Suprapubic skin (tissue), 4 donors: Measurements from ENCODE around the gene CLTB. TPM values are rescaled to one million over a fixed set of nuclear protein-coding genes. Genes with fewer than 3 reads are reported as not detected.

Source experiments
- DNase-seq, 2 donors: peaks; one replicate each; pipeline ENCODE4 v3.0.0-alpha.2; 2019; ENCODE audit warnings: low spot score in 2 of 2
- H3K27ac ChIP-seq: fragments of 200-600 bp; sonication (generic); one replicate; pipeline ENCODE4 v1.5.1; 2019
- H3K27me3 ChIP-seq: fragments of 200-600 bp; sonication (generic); one replicate; pipeline ENCODE4 v1.5.1; 2019
- H3K36me3 ChIP-seq: fragments of 200-600 bp; sonication (generic); one replicate; pipeline ENCODE4 v1.5.1; 2019
- H3K4me1 ChIP-seq: fragments of 200-600 bp; sonication (generic); one replicate; pipeline ENCODE4 v1.5.1; 2019
- H3K4me3 ChIP-seq: fragments of 200-600 bp; sonication (generic); one replicate; pipeline ENCODE4 v1.5.1; 2019; ENCODE audit warnings: mild to moderate bottlenecking
- H3K9me3 ChIP-seq: fragments of 200-600 bp; sonication (generic); one replicate; pipeline ENCODE4 v1.5.1; 2019
- EP300 ChIP-seq: sonication (generic); formaldehyde crosslinking; IDR thresholded peaks from one replicate; pipeline ENCODE4 v1.6.1; 2017; ENCODE audit warnings: antibody characterized with exemption
- POLR2A ChIP-seq, 2 donors: fragments of 450-650 bp; IDR thresholded peaks; one replicate each; pipeline ENCODE4 v1.6.1; 2017; ENCODE audit warnings: antibody characterized with exemption in 2 of 2, mild to moderate bottlenecking in 2 of 2, moderate library complexity in 2 of 2
- POLR2AphosphoS5 ChIP-seq, 3 donors: sonication (generic); formaldehyde crosslinking; IDR thresholded peaks; one replicate each; pipeline ENCODE4 v1.6.1; 2017; ENCODE audit warnings: antibody characterized with exemption in 3 of 3
- WGBS: methylation state at CpG from one replicate; pipeline ENCODE4 v1.1.5; 2018; 5-methylcytosine and 5-hydroxymethylcytosine counted together
- total RNA-seq, 4 donors: library from RNA; depleted of rRNA; stranded (reverse); fragments of >200 nt; gene quantifications; one replicate each; pipeline ENCODE4 v1.1.0, GENCODE V29; 2016
- TF ChIP-seq, protein P1 (sequence below), 2 donors: fragments of 200-600 bp in 1 of 2; fragments of 450-650 bp in 1 of 2; sonication (generic) in 1 of 2; IDR thresholded peaks; one replicate each; pipeline ENCODE4 v1.5.1; 2016 to 2019; ENCODE audit warnings: antibody characterized with exemption in 2 of 2, mild to moderate bottlenecking in 1 of 2, moderate library complexity in 1 of 2

CLTB gene
- total RNA-seq, 4 donors from 2014 or later = 298 to 644 (median 435) TPM

DNA sequence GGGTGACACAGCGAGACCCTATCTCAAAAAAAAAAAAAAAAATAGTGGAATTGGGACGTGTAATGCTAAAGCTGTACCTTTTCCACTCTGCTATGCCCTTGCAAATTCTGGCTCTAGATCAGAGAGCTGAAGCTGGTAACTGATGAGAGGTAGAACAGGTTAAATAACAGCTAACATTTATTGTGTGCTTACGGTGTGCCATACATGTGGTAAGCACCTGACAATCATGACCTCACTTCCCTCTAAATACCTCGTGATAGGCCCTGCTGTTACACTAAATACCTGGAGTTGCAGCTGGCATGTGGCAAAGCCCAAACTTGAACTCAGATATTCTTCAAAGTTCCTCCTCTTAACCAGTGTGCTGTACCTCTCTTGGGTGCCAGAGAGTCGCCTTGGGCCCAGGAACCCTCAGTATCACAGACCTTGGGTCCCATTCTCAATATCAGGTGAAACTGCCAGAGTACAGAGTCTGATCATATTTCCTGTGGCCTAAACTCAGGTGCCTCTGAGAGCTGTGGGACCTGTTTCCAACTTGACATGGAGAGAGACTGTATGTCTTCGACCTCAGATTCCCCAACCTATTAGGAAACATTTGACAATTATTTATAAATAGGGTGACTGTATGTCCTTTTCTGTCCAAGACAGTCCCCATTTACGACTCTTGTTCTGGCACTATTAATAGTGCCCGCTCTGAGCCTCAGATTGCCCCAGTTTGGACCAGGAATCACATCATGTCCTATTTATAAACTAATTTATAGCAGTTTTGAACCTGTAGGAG is 46.2 kb downstream of the CLTB start:
- TF ChIP-seq POLR2A (IDR thresholded peaks at IDR 0.05) = no peak
- TF ChIP-seq EP300 = no peak
- TF ChIP-seq, protein P1, sequence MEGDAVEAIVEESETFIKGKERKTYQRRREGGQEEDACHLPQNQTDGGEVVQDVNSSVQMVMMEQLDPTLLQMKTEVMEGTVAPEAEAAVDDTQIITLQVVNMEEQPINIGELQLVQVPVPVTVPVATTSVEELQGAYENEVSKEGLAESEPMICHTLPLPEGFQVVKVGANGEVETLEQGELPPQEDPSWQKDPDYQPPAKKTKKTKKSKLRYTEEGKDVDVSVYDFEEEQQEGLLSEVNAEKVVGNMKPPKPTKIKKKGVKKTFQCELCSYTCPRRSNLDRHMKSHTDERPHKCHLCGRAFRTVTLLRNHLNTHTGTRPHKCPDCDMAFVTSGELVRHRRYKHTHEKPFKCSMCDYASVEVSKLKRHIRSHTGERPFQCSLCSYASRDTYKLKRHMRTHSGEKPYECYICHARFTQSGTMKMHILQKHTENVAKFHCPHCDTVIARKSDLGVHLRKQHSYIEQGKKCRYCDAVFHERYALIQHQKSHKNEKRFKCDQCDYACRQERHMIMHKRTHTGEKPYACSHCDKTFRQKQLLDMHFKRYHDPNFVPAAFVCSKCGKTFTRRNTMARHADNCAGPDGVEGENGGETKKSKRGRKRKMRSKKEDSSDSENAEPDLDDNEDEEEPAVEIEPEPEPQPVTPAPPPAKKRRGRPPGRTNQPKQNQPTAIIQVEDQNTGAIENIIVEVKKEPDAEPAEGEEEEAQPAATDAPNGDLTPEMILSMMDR (IDR thresholded peaks at IDR 0.05) = no peak
- no peak for TF ChIP-seq POLR2AphosphoS5 (IDR thresholded peaks at IDR 0.05)
- Histone ChIP-seq H3K9me3 (no peaks in the 10 kb centered on the region), H3K4me3 (no peak overlapping the region), H3K4me1 (peaks cover 11% of the 10 kb centered on the region), H3K36me3 (peaks cover 23% of the 10 kb centered on the region), H3K27ac (no peak overlapping the region), H3K27me3 (no peaks in the 10 kb centered on the region)
- DNase-seq = no peak
- 80% methylated on average over 8 of the region's 8 CpGs for WGBS

DNA sequence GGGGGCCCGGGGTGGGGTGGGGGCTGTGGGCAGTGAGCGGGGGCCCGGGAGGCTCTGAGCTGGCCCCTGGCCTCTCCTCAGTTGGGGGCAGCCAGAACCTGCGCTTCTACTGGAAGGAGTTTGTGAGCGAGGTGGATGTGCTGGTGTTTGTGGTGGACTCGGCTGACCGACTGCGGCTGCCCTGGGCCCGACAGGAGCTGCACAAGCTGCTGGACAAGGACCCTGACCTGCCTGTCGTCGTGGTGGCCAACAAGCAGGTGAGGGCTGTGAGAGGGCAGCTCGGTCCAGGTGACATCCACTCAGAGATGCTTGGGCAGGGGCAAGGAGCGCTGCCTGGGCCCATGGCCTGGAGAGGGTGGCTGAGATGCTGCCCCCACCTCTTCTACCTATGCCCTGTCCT is 47.6 kb downstream of the CLTB start:
- 91% methylated on average over 6 of the region's 13 CpGs for WGBS
- Histone ChIP-seq H3K4me1 (peaks cover 14% of the 10 kb centered on the region), H3K9me3 (no peaks in the 10 kb centered on the region), H3K4me3 (no peak overlapping the region), H3K27me3 (no peaks in the 10 kb centered on the region), H3K27ac (no peak overlapping the region), H3K36me3 (peaks cover 23% of the 10 kb centered on the region)
- TF ChIP-seq, protein P1 (IDR thresholded peaks at IDR 0.05) = no peak
- TF ChIP-seq EP300 = no peak
- no peak for TF ChIP-seq POLR2A (IDR thresholded peaks at IDR 0.05)
- TF ChIP-seq POLR2AphosphoS5 (IDR thresholded peaks at IDR 0.05) = no peak
- DNase-seq = no peak

DNA sequence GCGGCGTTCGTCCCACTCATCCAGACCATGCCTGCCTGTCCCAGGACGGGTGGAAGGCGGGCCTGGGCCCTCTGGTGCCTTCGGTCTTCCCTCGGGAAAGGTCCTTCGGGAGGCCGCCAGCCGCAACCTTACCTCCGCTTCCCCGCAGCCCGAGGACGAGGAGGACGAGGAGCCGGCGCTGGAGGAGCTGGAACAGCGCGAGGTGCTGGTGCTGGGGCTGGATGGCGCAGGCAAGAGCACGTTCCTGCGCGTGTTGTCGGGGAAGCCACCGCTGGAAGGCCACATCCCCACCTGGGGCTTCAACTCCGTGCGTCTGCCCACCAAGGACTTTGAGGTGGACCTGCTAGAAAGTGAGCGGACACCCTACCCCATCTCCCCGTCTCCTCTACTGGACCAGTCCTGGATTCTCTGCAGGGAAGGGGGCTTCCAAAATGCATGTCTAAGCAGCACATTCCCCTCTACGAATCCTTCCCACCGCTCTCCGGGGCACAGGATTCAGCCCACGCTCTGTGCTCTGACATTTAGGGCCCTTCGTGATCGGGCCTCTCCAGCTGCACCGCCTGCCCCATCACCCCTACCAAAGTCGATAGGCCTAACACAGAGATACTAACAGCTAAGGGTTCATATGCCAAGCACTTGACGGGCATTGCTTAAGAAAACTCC is 50.0 kb downstream of the CLTB start:
- peak overlapping the region; percentile 69 for H3K4me3 ChIP-seq
- 69% methylated on average over 19 of the region's 38 CpGs for whole genome bisulfite sequencing
- no peaks in the 10 kb centered on the region for H3K9me3 ChIP-seq
- peaks cover 23% of the 10 kb centered on the region for H3K36me3 ChIP-seq
- no peak for TF ChIP-seq POLR2A (IDR thresholded peaks at IDR 0.05)
- TF ChIP-seq, protein P1 (IDR thresholded peaks at IDR 0.05) = no peak
- no peak for TF ChIP-seq POLR2AphosphoS5 (IDR thresholded peaks at IDR 0.05)
- no peak for TF ChIP-seq EP300
- DNase-seq = no peak
- peaks cover 21% of the 10 kb centered on the region for H3K4me1 ChIP-seq
- H3K27ac ChIP-seq = no peak overlapping the region
- H3K27me3 ChIP-seq = no peaks in the 10 kb centered on the region

DNA sequence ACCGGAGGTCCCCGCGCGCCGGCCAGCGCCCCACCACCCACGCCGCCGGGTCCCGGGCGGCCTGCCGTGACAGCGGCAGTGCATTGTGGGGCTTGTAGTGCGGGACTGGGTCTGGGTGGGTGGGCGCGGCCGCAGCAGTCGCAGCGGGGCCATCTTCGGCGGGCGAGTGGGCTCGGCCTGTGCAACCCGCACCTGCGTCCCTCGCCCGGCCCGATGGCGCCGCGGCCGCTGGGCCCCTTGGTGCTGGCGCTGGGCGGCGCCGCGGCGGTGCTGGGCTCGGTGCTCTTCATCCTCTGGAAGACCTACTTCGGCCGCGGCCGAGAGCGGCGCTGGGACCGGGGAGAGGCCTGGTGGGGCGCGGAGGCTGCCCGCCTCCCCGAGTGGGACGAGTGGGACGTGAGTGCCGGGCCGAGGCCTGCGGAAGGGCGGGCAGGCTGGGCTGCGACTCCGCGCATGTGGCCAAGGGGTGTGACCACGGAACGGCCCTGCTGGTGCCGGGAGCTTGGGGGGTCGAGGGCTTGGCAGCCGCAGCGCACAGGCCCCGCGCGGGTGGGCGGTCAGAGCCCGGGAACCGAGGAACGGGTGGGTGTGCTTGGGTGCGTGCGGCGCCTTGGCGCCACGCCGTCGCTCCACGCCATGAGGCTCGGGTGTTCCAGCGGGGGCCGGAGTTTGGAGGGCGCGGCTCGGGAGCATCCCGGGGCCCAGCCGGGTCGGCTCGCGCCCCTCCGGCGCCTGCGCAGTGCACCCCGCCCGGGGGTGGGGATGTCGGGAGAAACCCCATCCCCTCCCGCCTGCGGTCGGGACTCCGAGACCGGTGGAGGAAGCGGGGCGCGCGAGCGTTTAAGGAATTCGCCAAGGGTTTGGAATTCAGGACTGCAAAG is 50.7 kb downstream of the CLTB start, which contains the start of gene ARL10:
Gene ARL10 (plus strand): TSS at position 137 of the 881 bp plus-strand sequence. CDS start 77 bp downstream, at position 214.
- H3K9me3 ChIP-seq = no peaks in the 10 kb centered on the region
- peaks cover 25% of the 10 kb centered on the region for H3K4me1 ChIP-seq
- peaks cover 23% of the 10 kb centered on the region for H3K36me3 ChIP-seq
- TF ChIP-seq, protein P1 (IDR thresholded peaks at IDR 0.05) = no peak
- peak within 1 kb of the TSS; percentile 18 for H3K27ac ChIP-seq
- no peak for DNase-seq
- no peaks in the 10 kb centered on the region for H3K27me3 ChIP-seq
- H3K4me3 ChIP-seq = peak within 1 kb of the TSS; percentile 69
- 0% methylated on average over 18 of the region's 108 CpGs for WGBS
